ENCODE measurements around the gene CLCN2.

CLCN2 gene

DNA sequence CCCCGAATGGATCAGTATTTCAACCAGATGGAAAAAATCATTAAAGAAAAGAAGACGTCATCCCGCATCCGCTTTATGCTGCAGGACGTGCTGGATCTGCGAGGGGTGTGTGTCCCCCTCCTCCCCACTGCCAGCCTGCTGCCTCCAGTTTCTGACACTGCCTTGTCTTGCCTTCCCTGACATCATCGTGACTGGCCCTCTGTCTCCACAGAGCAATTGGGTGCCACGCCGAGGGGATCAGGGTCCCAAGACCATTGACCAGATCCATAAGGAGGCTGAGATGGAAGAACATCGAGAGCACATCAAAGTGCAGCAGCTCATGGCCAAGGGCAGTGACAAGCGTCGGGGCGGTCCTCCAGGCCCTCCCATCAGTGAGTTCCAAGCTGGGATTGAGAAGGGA lies 36.1 kb downstream of the CLCN2 start:
- no peak for DNase-seq (ENCODE audit: low spot score)

DNA sequence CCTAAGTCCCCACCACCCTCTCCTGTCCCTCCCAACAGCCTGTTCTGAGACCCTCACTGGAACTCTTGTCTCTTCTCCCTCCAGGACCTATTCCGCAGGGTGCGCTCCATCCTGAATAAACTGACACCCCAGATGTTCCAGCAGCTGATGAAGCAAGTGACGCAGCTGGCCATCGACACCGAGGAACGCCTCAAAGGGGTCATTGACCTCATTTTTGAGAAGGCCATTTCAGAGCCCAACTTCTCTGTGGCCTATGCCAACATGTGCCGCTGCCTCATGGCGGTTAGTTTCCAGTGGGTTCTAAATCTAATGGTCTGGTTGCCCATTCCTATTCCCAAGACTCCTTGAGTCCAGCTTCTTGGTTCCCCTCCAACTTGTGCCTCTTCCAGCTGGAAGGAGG lies 37.7 kb downstream of the CLCN2 start:
- no peak for DNase-seq (ENCODE audit: low spot score)

DNA sequence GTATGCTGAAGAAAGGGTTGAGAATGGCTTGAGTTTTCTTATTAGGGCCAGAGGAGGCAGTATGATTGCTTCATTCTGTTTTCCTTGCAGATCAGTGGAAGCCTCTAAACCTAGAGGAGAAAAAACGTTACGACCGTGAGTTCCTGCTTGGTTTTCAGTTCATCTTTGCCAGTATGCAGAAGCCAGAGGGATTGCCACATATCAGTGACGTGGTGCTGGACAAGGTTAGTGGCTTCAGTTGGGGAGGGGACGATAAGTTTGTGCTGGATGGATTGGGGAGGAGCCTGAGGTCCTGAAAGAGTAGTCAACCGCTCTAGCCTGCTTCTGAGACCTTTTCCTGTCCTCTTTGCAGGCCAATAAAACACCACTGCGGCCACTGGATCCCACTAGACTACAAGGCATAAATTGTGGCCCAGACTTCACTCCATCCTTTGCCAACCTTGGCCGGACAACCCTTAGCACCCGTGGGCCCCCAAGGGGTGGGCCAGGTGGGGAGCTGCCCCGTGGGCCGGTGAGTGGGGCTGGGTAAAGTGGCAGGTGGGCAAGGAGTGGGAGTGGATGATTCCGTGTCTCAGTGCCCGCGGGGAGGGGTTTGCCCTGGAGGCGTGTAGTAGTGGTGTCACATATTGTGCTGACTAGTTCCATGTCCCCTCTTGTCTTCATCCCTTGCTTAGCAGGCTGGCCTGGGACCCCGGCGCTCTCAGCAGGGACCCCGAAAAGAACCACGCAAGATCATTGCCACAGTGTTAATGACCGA lies 38.5 kb downstream of the CLCN2 start:
- no peak for DNase-seq (ENCODE audit: low spot score)

DNA sequence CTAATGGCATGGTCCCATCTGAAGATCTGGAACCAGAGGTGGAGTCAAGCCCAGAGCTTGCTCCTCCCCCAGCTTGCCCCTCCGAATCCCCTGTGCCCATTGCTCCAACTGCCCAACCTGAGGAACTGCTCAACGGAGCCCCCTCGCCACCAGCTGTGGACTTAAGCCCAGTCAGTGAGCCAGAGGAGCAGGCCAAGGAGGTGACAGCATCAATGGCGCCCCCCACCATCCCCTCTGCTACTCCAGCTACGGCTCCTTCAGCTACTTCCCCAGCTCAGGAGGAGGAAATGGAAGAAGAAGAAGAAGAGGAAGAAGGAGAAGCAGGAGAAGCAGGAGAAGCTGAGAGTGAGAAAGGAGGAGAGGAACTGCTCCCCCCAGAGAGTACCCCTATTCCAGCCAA lies 39.7 kb downstream of the CLCN2 start:
- no peak for DNase-seq (ENCODE audit: low spot score)

DNA sequence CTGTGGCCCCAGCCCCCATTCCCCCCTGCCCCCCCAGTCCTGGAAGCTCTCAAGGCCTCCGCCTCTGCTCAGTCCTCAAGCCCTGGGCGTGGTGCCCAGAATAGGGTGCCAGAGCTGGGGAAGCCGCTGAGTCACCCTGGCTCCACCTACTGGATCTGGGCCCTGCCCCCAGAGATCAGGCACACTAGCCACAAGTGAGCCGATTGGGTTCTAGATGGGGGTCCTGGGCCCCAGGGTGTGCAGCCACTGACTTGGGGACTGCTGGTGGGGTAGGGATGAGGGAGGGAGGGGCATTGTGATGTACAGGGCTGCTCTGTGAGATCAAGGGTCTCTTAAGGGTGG lies 41.3 kb downstream of the CLCN2 start:
- DNase-seq (ENCODE audit: low spot score): no peak

DNA sequence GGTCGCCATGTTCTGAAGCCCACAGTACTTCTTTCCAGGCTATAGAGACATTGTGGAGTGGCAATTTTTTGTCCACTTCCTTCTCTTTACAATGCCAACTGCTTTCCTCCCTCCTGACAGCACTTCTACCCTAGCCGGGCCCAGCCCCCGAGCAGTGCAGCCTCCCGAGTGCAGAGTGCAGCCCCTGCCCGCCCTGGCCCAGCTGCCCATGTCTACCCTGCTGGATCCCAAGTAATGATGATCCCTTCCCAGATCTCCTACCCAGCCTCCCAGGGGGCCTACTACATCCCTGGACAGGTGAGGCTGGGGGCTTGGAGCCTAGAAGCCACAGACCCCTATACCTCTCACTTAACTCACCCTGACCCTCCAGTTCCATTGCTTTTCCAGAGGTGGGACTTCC lies 44.2 kb downstream of the CLCN2 start:
- DNase-seq (ENCODE audit: low spot score): no peak

DNA sequence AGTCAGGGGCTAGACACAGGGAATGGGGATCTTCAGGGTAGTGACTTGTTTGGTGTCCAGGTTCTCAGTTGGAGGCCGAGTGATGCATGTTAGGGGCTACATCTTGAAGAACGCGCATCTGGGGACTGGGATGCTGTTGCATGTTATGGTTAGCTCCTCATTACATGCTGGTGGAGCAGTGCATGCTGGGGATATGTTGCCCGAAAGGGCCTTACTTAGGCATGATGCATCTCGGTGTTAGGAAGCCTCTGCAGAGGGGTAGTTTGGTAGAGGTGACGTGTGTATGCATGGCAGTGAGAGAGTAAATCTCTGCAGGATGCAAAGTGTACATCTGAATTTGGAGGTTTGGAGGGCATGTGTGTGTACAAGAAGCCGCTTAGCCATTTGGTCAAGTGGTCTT lies 44.6 kb downstream of the CLCN2 start:
- DNase-seq (ENCODE audit: low spot score): no peak

DNA sequence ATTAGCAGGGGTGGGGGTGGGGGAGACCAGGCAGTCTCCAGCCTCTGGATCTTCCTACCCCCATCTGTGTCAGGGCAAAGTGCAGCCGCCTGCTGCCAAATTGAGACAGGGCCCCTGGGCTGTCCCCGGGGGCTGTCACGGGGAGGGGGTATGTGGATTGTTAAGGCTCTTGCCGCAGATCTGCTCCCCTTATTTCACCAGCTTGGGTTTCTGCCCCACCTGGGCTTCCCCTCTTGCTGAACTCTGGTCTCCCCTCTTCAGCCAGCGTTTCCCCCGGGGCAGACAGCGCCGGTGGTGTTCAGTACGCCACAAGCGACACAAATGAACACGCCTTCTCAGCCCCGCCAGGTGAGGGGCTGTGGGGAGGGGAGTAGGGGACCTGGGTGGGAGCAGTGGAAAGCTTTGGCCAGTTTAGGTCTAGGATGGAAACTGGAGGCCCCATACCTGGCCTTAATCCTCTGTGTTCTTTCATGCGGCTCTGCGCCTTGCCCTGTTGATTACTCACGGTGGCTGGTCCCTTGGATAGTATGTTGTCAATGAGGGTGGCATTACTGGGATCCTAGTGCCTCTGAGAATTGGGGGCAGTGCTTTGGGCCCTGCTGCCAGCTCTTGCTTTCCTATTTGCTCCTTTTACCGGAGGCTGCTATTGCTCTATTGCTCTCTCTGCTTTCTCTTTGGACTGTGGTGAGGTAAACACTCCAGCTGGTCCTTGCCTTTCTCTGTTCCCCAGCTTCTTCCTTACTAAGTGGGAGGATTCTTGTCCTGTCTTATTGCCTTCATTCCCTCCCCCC lies 45.3 kb downstream of the CLCN2 start:
- DNase-seq (ENCODE audit: low spot score): no peak

DNA sequence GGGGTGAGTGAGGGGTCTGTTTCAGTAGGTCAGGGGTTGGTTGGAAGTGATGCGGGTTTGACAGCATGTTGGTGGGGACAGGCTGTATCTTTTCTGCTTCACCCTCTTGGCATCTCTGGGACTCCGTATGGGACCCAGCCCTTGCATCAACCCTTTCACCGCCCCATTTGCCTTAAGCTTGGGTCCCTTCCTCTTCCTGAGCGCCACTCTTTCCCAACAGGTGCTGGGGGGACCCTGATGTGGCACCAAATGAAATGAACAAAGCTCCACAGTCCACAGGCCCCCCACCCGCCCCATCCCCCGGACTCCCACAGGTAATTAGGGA lies 45.9 kb downstream of the CLCN2 start:
- no peak for DNase-seq (ENCODE audit: low spot score)

DNA sequence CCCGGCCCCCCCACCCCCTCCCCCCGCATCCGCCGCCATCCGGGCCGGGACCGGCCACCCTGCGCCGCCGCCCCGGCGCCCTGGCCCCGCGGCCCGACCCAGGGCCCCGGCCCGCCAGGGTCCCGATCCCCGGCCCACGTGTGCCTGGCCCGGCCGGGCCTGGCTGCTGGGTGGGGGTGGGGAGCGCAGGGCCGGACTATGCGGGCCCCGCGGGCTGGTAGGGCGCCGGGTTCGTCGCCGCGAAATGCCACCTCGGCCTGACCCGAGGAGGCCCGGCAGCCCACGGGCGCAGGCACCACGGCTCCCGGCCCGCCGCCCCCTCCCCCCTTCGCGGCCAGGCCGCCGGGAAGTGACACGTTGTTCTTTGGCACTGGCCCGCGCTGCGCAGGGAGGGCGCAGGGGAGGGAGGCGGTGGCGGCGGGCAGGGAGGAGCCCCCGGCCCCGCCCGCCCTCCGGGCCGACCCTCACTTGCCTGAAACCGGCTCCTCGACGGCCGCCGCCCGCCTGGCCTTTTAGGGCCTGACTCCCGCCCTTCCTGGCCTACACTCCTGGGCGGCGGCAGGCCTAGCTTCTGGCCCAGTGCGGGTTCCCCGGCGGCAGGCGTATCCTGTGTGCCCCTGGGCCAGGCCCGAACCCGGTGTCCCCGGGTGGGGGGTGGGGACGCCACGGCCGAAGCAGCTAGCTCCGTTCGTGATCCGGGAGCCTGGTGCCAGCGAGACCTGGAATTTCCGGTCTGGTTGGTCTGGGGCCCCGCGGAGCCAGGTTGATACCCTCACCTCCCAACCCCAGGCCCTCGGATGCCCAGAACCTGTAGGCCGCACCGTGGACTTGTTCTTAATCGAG lies 46.5 kb downstream of the CLCN2 start:
- DNase-seq (ENCODE audit: low spot score): peak; percentile 58

DNA sequence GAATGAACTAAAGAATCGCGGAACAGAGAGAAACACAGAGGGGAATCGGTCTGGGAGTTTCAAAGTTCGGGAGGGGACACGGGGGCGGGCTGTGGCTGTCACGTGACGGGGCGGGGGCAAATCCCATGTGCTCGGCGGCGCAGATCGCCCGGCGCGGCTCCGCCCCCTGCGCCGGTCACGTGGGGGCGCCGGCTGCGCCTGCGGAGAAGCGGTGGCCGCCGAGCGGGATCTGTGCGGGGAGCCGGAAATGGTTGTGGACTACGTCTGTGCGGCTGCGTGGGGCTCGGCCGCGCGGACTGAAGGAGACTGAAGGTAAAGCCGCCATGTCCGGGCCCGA lies 47.1 kb downstream of the CLCN2 start, which contains the start of gene EIF4G1:
Gene EIF4G1, plus strand, starts transcription at position 244 of the 337 bp plus-strand sequence. CDS start 1,191 bp downstream, outside the sequence.
- DNase-seq (ENCODE audit: low spot score): peak; percentile 92

DNA sequence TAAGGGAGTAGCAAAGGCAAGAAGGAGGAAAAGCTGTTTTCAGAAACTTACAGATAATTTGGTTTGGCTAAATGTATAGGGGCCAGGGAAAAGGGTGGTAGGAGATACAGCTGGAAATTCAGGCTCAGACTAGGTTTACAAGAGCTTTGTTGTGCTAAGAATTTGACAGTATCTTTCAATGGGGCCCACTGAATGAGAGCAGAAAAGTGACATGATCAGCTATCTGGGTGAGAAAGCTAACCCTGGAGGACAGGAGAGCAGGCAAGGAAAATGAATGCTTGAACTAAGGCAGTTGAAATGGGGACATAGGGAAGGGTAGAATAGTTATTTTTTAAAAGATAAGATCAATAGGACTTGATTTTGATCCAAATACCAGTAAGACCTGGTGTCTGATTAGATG lies 49.8 kb downstream of the CLCN2 start:
- DNase-seq (ENCODE audit: low spot score): no peak

DNA sequence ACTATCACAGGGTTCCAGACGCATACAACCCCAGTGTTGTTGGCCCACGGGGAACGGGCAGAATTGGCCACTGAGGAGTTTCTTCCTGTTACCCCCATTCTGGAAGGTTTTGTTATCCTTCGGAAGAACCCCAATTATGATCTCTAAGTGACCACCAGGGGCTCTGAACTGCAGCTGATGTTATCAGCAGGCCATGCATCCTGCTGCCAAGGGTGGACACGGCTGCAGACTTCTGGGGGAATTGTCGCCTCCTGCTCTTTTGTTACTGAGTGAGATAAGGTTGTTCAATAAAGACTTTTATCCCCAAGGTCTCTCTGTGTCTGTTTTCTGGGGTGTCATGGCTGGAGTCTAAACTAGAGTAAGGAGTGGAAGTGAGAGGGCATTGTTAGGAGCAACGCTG lies 52.7 kb downstream of the CLCN2 start:
- DNase-seq (ENCODE audit: low spot score): no peak

DNA sequence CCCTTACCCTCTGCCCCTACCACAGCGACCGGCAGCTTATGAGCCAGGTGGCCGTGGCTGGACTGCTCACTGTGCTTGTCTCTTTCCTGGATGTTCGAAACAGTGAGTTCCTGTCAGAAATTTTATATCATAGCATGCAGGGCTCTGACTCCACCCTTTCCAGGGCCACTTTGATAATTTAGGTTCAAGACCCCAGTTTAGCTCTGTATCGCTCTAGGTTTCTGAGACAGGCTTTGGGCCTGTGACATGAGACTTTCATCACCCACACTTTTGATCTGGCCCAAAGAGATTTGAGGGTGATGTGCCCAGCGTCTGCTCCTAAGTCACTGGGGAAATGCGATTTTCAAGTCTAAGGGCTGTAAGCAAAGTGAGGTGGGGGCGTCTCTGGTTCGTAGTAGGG lies 53.5 kb downstream of the CLCN2 start:
- DNase-seq (ENCODE audit: low spot score): no peak

DNA sequence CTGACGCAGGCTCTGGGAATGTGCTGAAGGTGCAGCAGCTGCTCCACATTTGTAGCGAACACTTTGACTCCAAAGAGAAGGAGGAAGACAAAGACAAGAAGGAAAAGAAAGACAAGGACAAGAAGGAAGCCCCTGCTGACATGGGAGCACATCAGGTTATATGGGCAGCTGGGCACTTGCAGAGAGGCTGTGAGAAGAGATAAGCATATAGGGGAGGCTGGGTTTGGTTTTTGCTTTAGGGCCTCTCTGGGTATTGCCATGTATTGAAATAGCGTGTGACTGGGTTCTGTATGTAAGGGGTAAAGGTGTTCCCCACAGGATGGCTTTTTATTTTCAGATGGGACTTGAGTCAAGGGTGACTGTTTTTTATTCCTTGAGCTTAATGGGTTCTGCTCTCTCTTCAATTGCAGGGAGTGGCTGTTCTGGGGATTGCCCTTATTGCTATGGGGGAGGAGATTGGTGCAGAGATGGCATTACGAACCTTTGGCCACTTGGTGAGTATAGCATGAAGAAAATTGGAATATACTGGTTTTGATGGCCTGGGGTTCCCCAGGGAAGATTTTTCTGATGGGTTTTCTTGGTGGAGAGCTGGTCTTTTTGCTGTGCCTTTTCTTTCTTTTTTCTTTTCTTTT lies 54.9 kb downstream of the CLCN2 start:
- DNase-seq (ENCODE audit: low spot score): no peak

DNA sequence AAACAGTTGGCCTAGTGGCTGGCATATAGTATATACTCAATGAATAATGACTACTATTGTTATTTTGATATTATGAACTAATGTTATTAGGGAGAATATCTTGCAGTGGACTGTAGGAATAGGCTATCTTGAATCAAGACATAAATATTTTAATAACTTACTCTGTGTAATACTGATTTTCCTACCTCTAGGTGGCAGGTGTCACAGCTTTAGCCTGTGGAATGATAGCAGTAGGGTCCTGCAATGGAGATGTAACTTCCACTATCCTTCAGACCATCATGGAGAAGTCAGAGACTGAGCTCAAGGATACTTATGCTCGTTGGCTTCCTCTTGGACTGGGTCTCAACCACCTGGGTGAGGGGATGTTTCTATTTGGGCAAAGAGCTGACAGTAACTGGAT lies 55.8 kb downstream of the CLCN2 start:
- no peak for DNase-seq (ENCODE audit: low spot score)

DNA sequence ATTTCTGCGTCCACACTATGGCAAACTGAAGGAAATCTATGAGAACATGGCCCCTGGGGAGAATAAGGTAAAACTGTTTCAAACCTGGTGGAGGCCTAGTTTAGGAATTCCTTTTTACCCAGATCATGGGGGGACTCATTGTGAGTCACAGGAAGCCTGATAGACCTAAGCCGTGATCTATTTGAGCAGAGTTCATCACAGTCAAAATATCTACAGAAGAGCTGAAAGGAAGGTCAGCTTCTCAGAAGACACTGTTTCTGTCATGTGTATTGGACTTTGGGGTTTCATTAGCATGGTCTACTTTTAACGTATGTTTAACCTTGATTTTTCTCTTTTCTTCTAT lies 61.1 kb downstream of the CLCN2 start:
- DNase-seq (ENCODE audit: low spot score): no peak

DNA sequence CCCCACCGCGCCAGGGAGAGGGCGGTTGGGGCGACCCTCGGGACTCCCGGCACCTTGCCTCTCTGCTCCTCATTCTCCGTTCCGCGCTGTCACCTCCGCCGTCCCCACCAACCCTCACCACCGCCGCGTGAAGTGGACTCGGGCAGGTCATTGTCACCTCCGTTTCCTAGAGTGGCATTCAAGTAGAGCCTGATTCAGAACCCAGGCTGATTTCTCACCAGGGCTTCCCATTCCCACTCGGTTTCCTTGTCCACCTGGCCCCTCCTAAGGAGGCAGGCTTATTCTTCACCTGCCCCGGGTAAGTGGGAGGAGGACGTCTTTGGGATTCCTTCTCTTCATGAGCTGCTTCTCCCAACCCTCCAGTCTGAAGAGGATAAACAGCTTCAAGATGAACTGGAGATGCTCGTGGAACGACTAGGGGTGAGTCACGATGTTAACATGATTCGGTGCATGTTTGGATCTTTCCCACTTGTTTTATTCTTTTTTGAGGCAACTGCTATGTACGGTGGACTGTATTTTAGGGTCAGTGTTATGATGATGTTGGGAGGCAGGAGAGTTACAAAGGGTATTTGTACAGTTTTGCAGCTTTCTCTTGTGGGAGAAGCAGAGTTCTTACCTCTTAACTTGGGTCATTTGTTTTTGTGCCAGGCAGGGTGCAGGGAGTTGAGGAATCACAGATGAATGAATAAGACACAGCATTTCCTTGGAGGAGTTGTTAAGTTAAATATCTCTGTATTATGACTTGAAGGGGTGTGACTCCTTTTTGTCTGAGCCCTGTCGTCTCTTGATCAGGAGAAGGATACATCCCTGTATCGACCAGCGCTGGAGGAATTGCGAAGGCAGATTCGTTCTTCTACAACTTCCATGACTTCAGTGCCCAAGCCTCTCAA lies 61.7 kb downstream of the CLCN2 start:
- no peak for DNase-seq (ENCODE audit: low spot score)

DNA sequence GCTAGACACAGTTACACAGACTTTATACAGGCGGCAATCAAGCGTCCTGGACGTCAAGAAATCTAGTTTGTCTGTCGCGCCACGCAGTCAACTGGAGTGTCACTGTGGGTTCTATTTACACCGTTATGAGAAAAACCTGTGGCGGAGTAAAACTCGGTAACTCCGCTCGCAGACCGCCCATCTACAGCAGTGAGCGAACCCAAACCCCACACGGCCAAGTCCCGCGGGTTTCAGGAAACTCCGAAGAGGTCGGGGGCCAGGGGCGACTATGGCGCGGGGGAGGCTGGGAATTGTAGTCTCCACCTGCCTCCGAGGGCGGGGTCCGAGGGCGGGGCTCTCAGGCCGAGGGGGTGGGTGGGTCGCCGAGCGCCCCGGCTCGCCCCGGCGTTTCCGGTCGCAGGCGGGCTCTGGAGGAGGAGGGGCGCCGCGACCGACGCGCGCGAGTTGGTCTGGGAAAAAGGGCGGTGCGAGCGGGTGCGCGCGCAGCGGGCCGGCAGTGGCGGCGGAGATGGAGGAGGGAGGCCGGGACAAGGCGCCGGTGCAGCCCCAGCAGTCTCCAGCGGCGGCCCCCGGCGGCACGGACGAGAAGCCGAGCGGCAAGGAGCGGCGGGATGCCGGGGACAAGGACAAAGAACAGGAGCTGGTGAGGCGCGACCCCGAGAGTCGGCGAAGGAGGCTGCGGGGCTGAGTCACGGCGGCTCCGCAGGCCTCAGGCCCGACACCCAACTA lies 62.5 kb downstream of the CLCN2 start, which contains the start of gene PSMD2:
Gene PSMD2, plus strand, starts transcription at position 483 of the 729 bp plus-strand sequence. Its CDS starts 26 bp downstream, at position 509.
- peak; percentile 98 for DNase-seq (ENCODE audit: low spot score)

DNA sequence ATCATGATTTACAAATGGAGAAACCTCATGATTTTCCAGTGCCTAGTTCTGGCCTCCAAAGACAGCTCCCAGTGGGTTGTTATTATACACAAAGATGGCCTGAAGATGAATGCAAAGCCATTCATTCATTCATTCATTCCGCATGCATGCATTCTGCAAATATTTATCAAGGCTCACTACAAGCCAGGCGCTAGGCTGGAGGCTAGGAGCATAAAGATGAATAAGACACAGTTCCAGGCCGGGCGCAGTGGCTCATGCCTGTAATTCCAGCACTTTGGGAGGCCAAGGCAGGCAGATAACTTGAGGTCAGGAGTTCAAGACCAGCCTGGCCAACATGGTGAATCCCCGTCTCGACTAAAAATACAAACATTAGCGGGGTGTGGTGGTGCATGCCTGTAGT lies 64.8 kb downstream of the CLCN2 start:
- no peak for DNase-seq (ENCODE audit: low spot score)

Data from CD4-positive, alpha-beta T cell treated with Interleukin-6 at 100 ng/mL for 8 hours (primary cell).